ENCODE results near the gene CHCHD3.

CHCHD3 gene

DNA sequence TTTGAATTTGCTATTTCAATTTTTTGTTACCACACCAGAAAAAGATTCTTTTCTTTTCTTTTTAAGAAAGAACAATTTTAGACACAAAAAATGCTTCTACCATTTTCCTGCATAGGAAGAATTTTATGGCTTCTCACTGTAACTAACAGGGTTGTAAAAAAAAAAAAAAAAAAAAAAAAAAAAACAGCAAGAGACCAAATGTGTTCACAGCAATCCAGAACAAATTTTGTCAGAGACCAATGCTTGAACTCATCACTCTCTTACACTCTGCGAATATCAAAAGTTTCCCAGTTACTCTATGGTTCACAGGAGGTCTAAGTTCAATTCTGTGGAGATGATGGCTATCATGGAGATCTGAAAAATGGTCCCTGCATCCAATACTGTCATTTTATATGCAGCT lies 84.4 kb downstream of the CHCHD3 start:
- TF ChIP-seq, protein P1, sequence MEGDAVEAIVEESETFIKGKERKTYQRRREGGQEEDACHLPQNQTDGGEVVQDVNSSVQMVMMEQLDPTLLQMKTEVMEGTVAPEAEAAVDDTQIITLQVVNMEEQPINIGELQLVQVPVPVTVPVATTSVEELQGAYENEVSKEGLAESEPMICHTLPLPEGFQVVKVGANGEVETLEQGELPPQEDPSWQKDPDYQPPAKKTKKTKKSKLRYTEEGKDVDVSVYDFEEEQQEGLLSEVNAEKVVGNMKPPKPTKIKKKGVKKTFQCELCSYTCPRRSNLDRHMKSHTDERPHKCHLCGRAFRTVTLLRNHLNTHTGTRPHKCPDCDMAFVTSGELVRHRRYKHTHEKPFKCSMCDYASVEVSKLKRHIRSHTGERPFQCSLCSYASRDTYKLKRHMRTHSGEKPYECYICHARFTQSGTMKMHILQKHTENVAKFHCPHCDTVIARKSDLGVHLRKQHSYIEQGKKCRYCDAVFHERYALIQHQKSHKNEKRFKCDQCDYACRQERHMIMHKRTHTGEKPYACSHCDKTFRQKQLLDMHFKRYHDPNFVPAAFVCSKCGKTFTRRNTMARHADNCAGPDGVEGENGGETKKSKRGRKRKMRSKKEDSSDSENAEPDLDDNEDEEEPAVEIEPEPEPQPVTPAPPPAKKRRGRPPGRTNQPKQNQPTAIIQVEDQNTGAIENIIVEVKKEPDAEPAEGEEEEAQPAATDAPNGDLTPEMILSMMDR (IDR thresholded peaks at IDR 0.05; ENCODE audit: low read depth, low read length), result no peak
- no peak overlapping the region for H3K4me3 ChIP-seq (ENCODE audit: low read depth, low read length)

DNA sequence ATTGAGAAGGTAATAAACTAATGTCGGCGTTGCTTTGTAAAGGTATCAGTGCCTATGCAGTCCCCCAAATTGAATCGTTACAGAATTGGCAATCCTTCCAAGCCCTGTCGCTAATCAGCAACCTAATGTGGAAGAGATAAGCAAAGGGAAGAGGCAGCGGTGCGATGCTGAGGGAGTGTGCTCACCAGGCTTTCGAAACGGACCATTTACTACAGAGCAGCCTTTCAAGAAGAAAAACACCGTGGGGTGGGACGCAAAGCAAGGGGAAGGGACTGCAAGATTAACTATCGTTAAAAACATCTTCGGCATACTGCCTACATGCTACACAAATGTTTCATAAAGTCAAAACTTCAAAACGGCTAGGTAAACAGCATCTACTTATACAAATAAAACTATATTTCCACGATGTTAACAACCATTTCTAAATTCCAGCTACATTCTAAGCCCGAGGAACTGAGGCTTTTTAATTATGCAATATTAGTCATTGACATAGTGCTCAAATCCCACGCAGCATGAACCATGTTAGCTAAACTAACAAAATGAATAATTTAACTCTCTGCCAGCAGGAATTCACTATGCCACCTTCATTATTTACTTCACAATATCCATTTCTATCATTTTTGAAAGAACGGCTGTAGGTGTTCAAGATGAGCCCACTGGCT lies 85.2 kb downstream of the CHCHD3 start:
- TF ChIP-seq, protein P1 (IDR thresholded peaks at IDR 0.05; ENCODE audit: low read depth, low read length), result no peak
- no peak overlapping the region for H3K4me3 ChIP-seq (ENCODE audit: low read depth, low read length)

DNA sequence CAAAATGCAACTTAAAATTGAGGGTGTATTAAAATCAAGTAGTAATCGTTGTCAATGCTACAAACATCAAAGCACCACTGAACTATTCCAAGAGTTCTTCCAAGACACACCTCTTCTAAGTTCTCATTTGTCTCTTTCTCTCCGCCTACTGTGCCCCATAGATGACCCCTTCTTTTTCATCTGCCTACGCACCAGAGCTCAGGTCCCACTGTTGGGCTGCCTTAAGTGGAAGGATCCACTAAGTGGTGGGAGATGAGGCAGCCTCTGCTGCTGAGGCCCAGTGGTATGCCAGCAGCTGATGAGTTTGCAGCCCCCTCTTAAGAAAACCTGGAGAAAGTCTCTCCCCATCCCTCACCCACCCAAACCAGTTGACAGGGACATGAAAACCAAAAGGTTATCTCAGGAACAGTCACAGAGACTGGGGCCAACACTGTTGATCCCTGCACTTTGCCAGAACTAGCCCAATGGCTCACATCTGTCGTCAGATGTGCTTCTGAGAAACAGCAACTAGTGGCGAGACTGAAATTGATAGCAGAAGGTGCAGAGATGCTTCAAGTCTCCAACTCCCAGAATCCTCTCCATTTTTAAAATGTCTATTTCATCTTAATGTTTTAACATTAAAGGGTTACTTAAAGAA lies 88.4 kb downstream of the CHCHD3 start:
- TF ChIP-seq, protein P1 (IDR thresholded peaks at IDR 0.05; ENCODE audit: low read depth, low read length), result no peak
- no peak overlapping the region for H3K4me3 ChIP-seq (ENCODE audit: low read depth, low read length)

DNA sequence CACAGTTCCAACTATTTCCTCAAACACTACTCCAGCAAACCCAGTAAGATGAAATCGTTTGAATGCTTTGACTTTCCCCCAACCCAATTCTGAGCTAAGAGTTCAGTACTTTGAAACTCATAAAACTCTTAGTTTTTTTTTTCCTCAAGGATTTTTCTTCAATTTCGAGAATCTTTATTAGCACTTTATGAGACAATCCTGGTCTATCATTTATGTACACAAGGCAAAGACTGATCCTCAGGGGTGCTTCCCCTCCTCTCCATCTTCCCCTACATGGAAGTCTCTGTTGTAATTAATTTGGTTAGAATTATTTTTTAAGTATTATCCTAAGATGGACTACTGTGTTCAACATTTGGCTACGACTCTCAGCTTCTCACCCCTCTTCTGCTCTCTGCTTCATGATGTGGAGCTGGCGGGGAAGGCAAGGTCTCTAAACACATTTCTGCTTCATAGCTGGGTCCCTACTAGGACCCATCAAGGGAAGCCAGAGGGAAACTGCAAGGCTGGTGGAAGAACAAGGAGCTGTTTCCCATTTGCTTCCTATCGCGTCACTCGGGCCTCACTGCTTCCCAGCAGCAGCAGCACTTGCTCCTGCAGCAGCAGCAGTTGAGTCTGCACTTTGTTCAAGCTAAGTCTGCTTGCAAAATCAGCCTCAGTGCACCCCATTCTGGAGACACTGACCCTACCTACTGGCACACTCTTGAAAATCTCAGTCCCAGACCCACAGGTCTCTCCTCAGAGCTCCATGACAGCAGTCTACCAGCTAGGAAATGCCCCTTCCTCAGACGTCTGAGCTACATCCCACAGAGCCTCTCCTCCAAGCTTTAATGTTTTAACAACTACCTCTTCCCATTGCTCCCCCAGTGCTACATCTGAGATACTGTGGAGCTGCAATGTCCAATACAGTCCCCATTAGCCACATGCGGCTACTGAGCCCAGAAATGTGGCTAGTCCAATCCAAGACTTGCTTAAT lies 90.0 kb downstream of the CHCHD3 start:
- TF ChIP-seq, protein P1 (IDR thresholded peaks at IDR 0.05; ENCODE audit: low read depth, low read length), result no peak
- H3K4me3 ChIP-seq (ENCODE audit: low read depth, low read length), result no peak overlapping the region

DNA sequence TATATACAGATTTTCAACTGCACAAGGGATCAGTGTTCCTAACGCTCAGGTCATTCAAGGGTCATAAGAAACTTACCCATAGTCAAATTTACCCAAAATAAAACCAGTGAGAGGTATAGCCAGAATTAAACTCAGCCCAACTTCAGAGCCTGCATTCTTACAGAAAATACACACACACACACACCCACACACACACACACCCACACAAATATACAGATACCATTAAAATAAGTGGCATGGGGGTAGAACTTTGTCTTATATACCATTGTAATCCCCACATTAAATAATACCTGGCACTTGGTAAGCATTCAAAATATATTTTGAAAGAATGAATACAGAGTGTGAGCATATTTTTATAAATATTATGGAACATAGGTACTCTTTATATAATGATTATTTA lies 93.8 kb downstream of the CHCHD3 start:
- no peak overlapping the region for H3K4me3 ChIP-seq (ENCODE audit: low read depth, low read length)
- TF ChIP-seq, protein P1 (IDR thresholded peaks at IDR 0.05; ENCODE audit: low read depth, low read length), result no peak

DNA sequence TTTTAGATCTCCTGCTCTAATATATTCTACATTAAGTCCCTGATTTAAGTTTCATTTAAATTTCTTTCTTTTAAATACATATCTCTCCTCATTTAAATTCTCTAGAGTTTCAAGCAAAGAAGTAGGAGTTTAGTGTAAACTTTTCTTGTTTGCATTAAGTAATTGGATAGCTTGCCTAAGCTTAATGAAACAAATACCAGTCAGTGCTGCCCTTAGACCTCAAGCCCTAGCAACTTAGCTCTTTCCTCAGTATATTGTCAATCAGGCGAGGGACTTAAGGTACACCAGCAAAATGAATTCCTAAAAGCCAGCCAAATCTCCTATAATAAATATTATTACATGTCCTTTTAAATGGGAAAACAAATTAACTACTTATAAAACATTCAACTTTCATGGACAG lies 101.5 kb downstream of the CHCHD3 start:
- TF ChIP-seq, protein P1 (IDR thresholded peaks at IDR 0.05; ENCODE audit: low read depth, low read length), result no peak
- H3K4me3 ChIP-seq (ENCODE audit: low read depth, low read length), result no peak overlapping the region
